ENCODE data around the gene FGFBP1. TPM values are rescaled to one million over a fixed set of nuclear protein-coding genes. Genes with fewer than 3 reads are reported as not detected.
A peak's percentile ranks its signal among the peaks of the same experiment; 100 is the strongest.

Gene FGFBP1
- total RNA-seq, 1 experiment from 2014 or later: 30.8 TPM

GRCh38 chr4:15948826-15949225, 10.3 kb upstream of the FGFBP1 start:
- ChIA-PET POLR2A (ENCODE audit: unreplicated experiment) (interaction anchor here (0.7 kb wide), 1 partner anchor 43 kb away, joined by 4 read pairs; no protein-coding TSS in a partner anchor), CTCF (no interaction called here)
- no peaks in the 10 kb centered on the region for H3K9me3 ChIP-seq (ENCODE audit: insufficient read depth, low read depth)
- H3F3A ChIP-seq (ENCODE audit: insufficient read depth, low read depth): no peaks in the 10 kb centered on the region
- no peaks in the 10 kb centered on the region for H4K20me1 ChIP-seq (ENCODE audit: insufficient read depth)
- BruUV-seq (replicated peaks): no TSS peak
- TF ChIP-seq EZH2 (IDR thresholded peaks at IDR 0.05; ENCODE audit: low read depth): no peak
- TF ChIP-seq CTCF (conservative IDR thresholded peaks at IDR 0.05): no peak
- H3K27ac ChIP-seq: no peak overlapping the region
- intact Hi-C loops (cut with micrococcal nuclease; ENCODE audit: unreplicated experiment): no loop called here
- H2AFZ ChIP-seq: no peak overlapping the region
- no peaks in the 10 kb centered on the region for H3K36me3 ChIP-seq (ENCODE audit: low read depth)
- no peak for DNase-seq
- H3K4me2 ChIP-seq: no peak overlapping the region
- no peaks in the 10 kb centered on the region for H3K9me2 ChIP-seq (ENCODE audit: insufficient read depth)
- no peaks in the 10 kb centered on the region for H3K79me2 ChIP-seq (ENCODE audit: low read depth)
- peaks cover 14% of the 10 kb centered on the region for H3K4me1 ChIP-seq (replicated peaks; ENCODE audit: insufficient read depth)
- no peak overlapping the region for H3K4me3 ChIP-seq
- H3K27me3 ChIP-seq (ENCODE audit: insufficient read depth, low read depth): no peaks in the 10 kb centered on the region

GRCh38 chr4:15947684-15948083, 9.1 kb upstream of the FGFBP1 start:
- Histone ChIP-seq H3F3A (ENCODE audit: insufficient read depth, low read depth) (no peaks in the 10 kb centered on the region), H3K4me1 (replicated peaks; ENCODE audit: insufficient read depth) (peaks cover 14% of the 10 kb centered on the region), H3K9me3 (ENCODE audit: insufficient read depth, low read depth) (no peaks in the 10 kb centered on the region), H3K9me2 (ENCODE audit: insufficient read depth) (no peaks in the 10 kb centered on the region), H3K27ac (peak overlapping the region; percentile 37; the same call in 1 of the 2 replicates), H3K4me3 (no peak overlapping the region), H3K27me3 (ENCODE audit: insufficient read depth, low read depth) (no peaks in the 10 kb centered on the region), H3K4me2 (peak overlapping the region; percentile 26), H4K20me1 (ENCODE audit: insufficient read depth) (no peaks in the 10 kb centered on the region), H3K79me2 (ENCODE audit: low read depth) (no peaks in the 10 kb centered on the region), H3K36me3 (ENCODE audit: low read depth) (no peaks in the 10 kb centered on the region), H2AFZ (no peak overlapping the region)
- TF ChIP-seq EZH2 (IDR thresholded peaks at IDR 0.05; ENCODE audit: low read depth): no peak
- TF ChIP-seq CTCF (conservative IDR thresholded peaks at IDR 0.05): no peak
- ChIA-PET CTCF (no interaction called here), POLR2A (ENCODE audit: unreplicated experiment) (no interaction called here)
- intact Hi-C loops (cut with micrococcal nuclease; ENCODE audit: unreplicated experiment): no loop called here
- DNase-seq: peak in 1 of 2 experiments; percentile 68
- BruUV-seq (replicated peaks): no TSS peak

GRCh38 chr4:15945516-15945915, 7.0 kb upstream of the FGFBP1 start:
- intact Hi-C loops (cut with micrococcal nuclease; ENCODE audit: unreplicated experiment): no loop called here
- Histone ChIP-seq H3F3A (ENCODE audit: insufficient read depth, low read depth) (no peaks in the 10 kb centered on the region), H4K20me1 (ENCODE audit: insufficient read depth) (no peaks in the 10 kb centered on the region), H3K4me2 (no peak overlapping the region), H3K4me3 (no peak overlapping the region), H3K79me2 (ENCODE audit: low read depth) (no peaks in the 10 kb centered on the region), H3K9me3 (ENCODE audit: insufficient read depth, low read depth) (no peaks in the 10 kb centered on the region), H3K27me3 (ENCODE audit: insufficient read depth, low read depth) (no peaks in the 10 kb centered on the region), H3K9me2 (ENCODE audit: insufficient read depth) (no peaks in the 10 kb centered on the region), H2AFZ (no peak overlapping the region), H3K4me1 (replicated peaks; ENCODE audit: insufficient read depth) (peaks cover 14% of the 10 kb centered on the region), H3K27ac (no peak overlapping the region), H3K36me3 (ENCODE audit: low read depth) (no peaks in the 10 kb centered on the region)
- POLR2A ChIA-PET (ENCODE audit: unreplicated experiment): no interaction called here
- CTCF ChIA-PET: no interaction called here
- no peak for DNase-seq
- TF ChIP-seq EZH2 (IDR thresholded peaks at IDR 0.05; ENCODE audit: low read depth) (no peak), CTCF (conservative IDR thresholded peaks at IDR 0.05) (no peak)
- no TSS peak for BruUV-seq (replicated peaks)
